ENCODE measurements around the gene SRSF1. TPM values are rescaled to one million over a fixed set of nuclear protein-coding genes. Genes with fewer than 3 reads are reported as not detected.

The SRSF1 gene
- total RNA-seq, 1 experiment from 2014 or later, result 462 TPM

- Histone ChIP-seq H3K27ac (ENCODE audit: insufficient read length, low read depth, low read length) (no peak overlapping the region), H3K79me1 (ENCODE audit: insufficient read depth, low read depth, low read length, poor library complexity, severe bottlenecking) (no peaks in the 10 kb centered on the region), H3K9me3 (ENCODE audit: control insufficient read depth, low read depth, low read length) (no peaks in the 10 kb centered on the region), H3K23ac (ENCODE audit: insufficient read length, low read depth, low read length) (no peak overlapping the region), H2BK20ac (ENCODE audit: low read depth, low read length, poor library complexity, severe bottlenecking) (no peak overlapping the region), H2BK5ac (ENCODE audit: insufficient read length, low read length) (no peak overlapping the region), H3K23me2 (ENCODE audit: insufficient read length, low read depth, low read length, poor library complexity, severe bottlenecking) (no peaks in the 10 kb centered on the region), H2BK15ac (ENCODE audit: low read depth, low read length) (no peak overlapping the region), H3K27me3 (ENCODE audit: insufficient read depth, low read length) (no peaks in the 10 kb centered on the region), H3K4me2 (ENCODE audit: insufficient read depth, insufficient read length, low read length) (no peak overlapping the region), H3K56ac (ENCODE audit: insufficient read length, low read depth, low read length) (no peak overlapping the region), H3K4me1 (ENCODE audit: insufficient read depth, low read length) (peaks cover 3% of the 10 kb centered on the region; the same call in 1 of the 2 replicates), H2BK12ac (ENCODE audit: insufficient read length, low read depth, low read length) (no peak overlapping the region), H3K18ac (ENCODE audit: insufficient read length, low read depth, low read length) (no peak overlapping the region), H3K14ac (ENCODE audit: insufficient read depth, low read length) (no peak overlapping the region), H3K79me2 (ENCODE audit: insufficient read depth, low read length) (no peaks in the 10 kb centered on the region), H3K9ac (ENCODE audit: extremely low read depth, insufficient read length, low read length) (no peak overlapping the region), H3T11ph (ENCODE audit: low read length) (no peak overlapping the region), H4K5ac (ENCODE audit: insufficient read length, low read depth, low read length) (no peak overlapping the region), H4K20me1 (ENCODE audit: control insufficient read depth, insufficient read depth, insufficient read length) (no peaks in the 10 kb centered on the region), H4K8ac (replicated peaks; ENCODE audit: insufficient read length, low read depth, low read length) (no peak overlapping the region), H2BK120ac (ENCODE audit: low read depth, low read length, poor library complexity, severe bottlenecking) (no peak overlapping the region), H2AFZ (ENCODE audit: low read length) (no peak overlapping the region), H2AK5ac (ENCODE audit: insufficient read length, low read length) (no peak overlapping the region), H4K91ac (ENCODE audit: insufficient read length, low read depth, low read length) (no peak overlapping the region), H3K4ac (ENCODE audit: low read depth, low read length) (no peak overlapping the region)
- TF ChIP-seq CTCF (conservative IDR thresholded peaks at IDR 0.05), result peak; percentile 71
- WGBS (ENCODE audit: extremely low coverage, insufficient read length, low lambda C conversion rate), result no CpG with 5 or more reads among the region's 4 CpGs
- peaks cover 5 to 35% (median 20%) of the 10 kb centered on the region in 3 experiments; a peak in 6 of 7 replicates for H3K36me3 Mint-ChIP-seq (ENCODE audit: insufficient read depth in 1 of 3, low read depth in 3 of 3)
- no peaks in the 10 kb centered on the region for H3K27me3 Mint-ChIP-seq (ENCODE audit: low read depth)
- peak overlapping the region in 1 of 3 experiments; percentile 36; a peak in 2 of 7 replicates for H3K27ac Mint-ChIP-seq
- DNase-seq, result peak; percentile 84
- no peaks in the 10 kb centered on the region for H3K9me3 Mint-ChIP-seq
- peaks cover 18 to 28% of the 10 kb centered on the region in 2 experiments for H3K4me1 Mint-ChIP-seq
- H3K4me3 Mint-ChIP-seq, result no peak overlapping the region; a peak in 1 of 5 replicates
Measured at GRCh38 chr17:57995076-57995956, 11.7 kb downstream of the SRSF1 start.

Measured in H9 (cell line).